ENCODE results near the gene SLC25A29.

GRCh38 chr14:100325958-100326357, 19.7 kb upstream of the SLC25A29 start:
- TF ChIP-seq CTCF (IDR thresholded peaks at IDR 0.05): no peak
- TF ChIP-seq ZFX (IDR thresholded peaks at IDR 0.05; ENCODE audit: borderline replicate concordance): no peak

Measured in 22Rv1 (cell line).